ENCODE results near the gene C6. TPM values are rescaled to one million over a fixed set of nuclear protein-coding genes. Genes with fewer than 3 reads are reported as not detected.
A peak's percentile ranks its signal among the peaks of the same experiment; 100 is the strongest.
"Not testable (repeated sequence)": the region's sequence is repeated elsewhere in the genome, so short reads cannot be mapped to it uniquely, and the experiment has no call there.

Gene C6
- total RNA-seq, 2 donors from 2014 or later = 40.7 to 50.8 TPM

- no peak for TF ChIP-seq POLR2A (IDR thresholded peaks at IDR 0.05)
- no peak for TF ChIP-seq CTCF (IDR thresholded peaks at IDR 0.05)
- ATAC-seq (no peak), DNase-seq (no peak)
- peaks cover 35% of the 10 kb centered on the region for H3K4me1 ChIP-seq
- WGBS, 2 donors = 88 to 100% methylated on average over 1 of the region's 1 CpG
- H3K36me3 ChIP-seq (replicated peaks in 1 of 2; ENCODE audit: insufficient read depth in 1 of 2, low read depth in 2 of 2) = peaks cover 0 to 1% of the 10 kb centered on the region in 2 donors
- H3K4me3 ChIP-seq = no peak overlapping the region
- intact Hi-C loops (cut with DNase I) = no loop called here
- H3K27ac ChIP-seq = peak overlapping the region in 3 of 4 donors; percentile 8 to 83 (median 79)
- H3K9me3 ChIP-seq = no peaks in the 10 kb centered on the region
- H3K27me3 ChIP-seq = no peaks in the 10 kb centered on the region
Observed at GRCh38 chr5:41195228-41195627, 18.1 kb downstream of the C6 start.

- no peaks in the 10 kb centered on the region for H3K27me3 ChIP-seq
- WGBS, 2 donors = 24 to 27% methylated on average over 3 of the region's 3 CpGs
- peak overlapping the region in 3 of 4 donors; percentile 8 to 83 (median 79) for H3K27ac ChIP-seq
- H3K9me3 ChIP-seq = no peaks in the 10 kb centered on the region
- ATAC-seq (no peak), DNase-seq (no peak)
- H3K4me3 ChIP-seq = no peak overlapping the region
- intact Hi-C loops (cut with DNase I) = no loop called here
- peaks cover 35% of the 10 kb centered on the region for H3K4me1 ChIP-seq
- peaks cover 0 to 1% of the 10 kb centered on the region in 2 donors for H3K36me3 ChIP-seq (replicated peaks in 1 of 2; ENCODE audit: insufficient read depth in 1 of 2, low read depth in 2 of 2)
- TF ChIP-seq CTCF (IDR thresholded peaks at IDR 0.05) = no peak
Observed at GRCh38 chr5:41194339-41194738, 19.0 kb downstream of the C6 start.

- Histone ChIP-seq H3K4me3 (no peak overlapping the region), H3K27me3 (no peaks in the 10 kb centered on the region), H3K9me3 (no peaks in the 10 kb centered on the region), H3K36me3 (replicated peaks in 1 of 2; ENCODE audit: insufficient read depth in 1 of 2, low read depth in 2 of 2) (peaks cover 0 to 1% of the 10 kb centered on the region in 2 donors), H3K4me1 (peaks cover 35% of the 10 kb centered on the region), H3K27ac (peak overlapping the region in 3 of 4 donors; percentile 33 to 83 (median 79))
- ATAC-seq (peak; percentile 99), DNase-seq (peak; percentile 98 to 100 (median 99))
- intact Hi-C loops (cut with DNase I) = no loop called here
- TF ChIP-seq CTCF (IDR thresholded peaks at IDR 0.05) (no peak), POLR2A (IDR thresholded peaks at IDR 0.05) (no peak)
- 4 to 8% methylated on average over 5 of the region's 5 CpGs for WGBS, 2 donors
Observed at GRCh38 chr5:41193456-41194205, 19.7 kb downstream of the C6 start.

GRCh38 chr5:41191249-41191648, 22.1 kb downstream of the C6 start:
- ATAC-seq = no peak
- 81% methylated on average over 4 of the region's 4 CpGs for WGBS, 2 donors
- no peak for DNase-seq
- Histone ChIP-seq H3K27ac (no peak overlapping the region), H3K4me3 (no peak overlapping the region), H3K4me1 (peaks cover 36% of the 10 kb centered on the region), H3K9me3 (no peaks in the 10 kb centered on the region), H3K36me3 (replicated peaks in 1 of 2; ENCODE audit: insufficient read depth in 1 of 2, low read depth in 2 of 2) (peaks cover 0 to 1% of the 10 kb centered on the region in 2 donors), H3K27me3 (no peaks in the 10 kb centered on the region)
- intact Hi-C loops (cut with DNase I) = no loop called here
- no peak for TF ChIP-seq POLR2A (IDR thresholded peaks at IDR 0.05)
- no peak for TF ChIP-seq CTCF (IDR thresholded peaks at IDR 0.05)

- WGBS, 2 donors = 86 to 100% methylated on average over 1 of the region's 1 CpG
- H3K4me3 ChIP-seq = no peak overlapping the region
- peaks cover 51% of the 10 kb centered on the region for H3K4me1 ChIP-seq
- peak overlapping the region in 1 of 4 donors; percentile 33 for H3K27ac ChIP-seq
- no peaks in the 10 kb centered on the region for H3K9me3 ChIP-seq
- no peak for DNase-seq
- TF ChIP-seq POLR2A (IDR thresholded peaks at IDR 0.05) (no peak), CTCF (IDR thresholded peaks at IDR 0.05) (no peak)
- H3K27me3 ChIP-seq = no peaks in the 10 kb centered on the region
- intact Hi-C loops (cut with DNase I) = no loop called here
- H3K36me3 ChIP-seq (replicated peaks in 1 of 2; ENCODE audit: insufficient read depth in 1 of 2, low read depth in 2 of 2) = no peaks in the 10 kb centered on the region
- no peak for ATAC-seq
Observed at GRCh38 chr5:41186143-41186542, 27.2 kb downstream of the C6 start.

- peaks cover 53% of the 10 kb centered on the region for H3K4me1 ChIP-seq
- DNase-seq; ATAC-seq; H3K9me3 ChIP-seq; intact Hi-C loops (cut with DNase I); H3K36me3 ChIP-seq (replicated peaks in 1 of 2; ENCODE audit: insufficient read depth in 1 of 2, low read depth in 2 of 2); H3K4me3 ChIP-seq; H3K27me3 ChIP-seq: not testable (repeated sequence)
- H3K27ac ChIP-seq = peak overlapping the region in 3 of 4 donors; percentile 22 to 76 (median 68)
- WGBS, 2 donors = 63 to 72% methylated on average over 1 of the region's 1 CpG
Observed at GRCh38 chr5:41183331-41183730, 30.0 kb downstream of the C6 start.

Measured in body of pancreas (tissue), 4 donors.